Neural progenitor cell (in vitro differentiated cells): ENCODE results near the gene TTLL12.

ENCODE experiments used
- CTCF ChIP-seq: fragments of 200-600 bp; sonication (generic); IDR thresholded peaks from 2 replicates; pipeline ENCODE4 v1.5.1; 2017; ENCODE audit warnings: antibody characterized with exemption, mild to moderate bottlenecking
- EZH2 ChIP-seq: fragments of 200-600 bp; sonication (generic); IDR thresholded peaks from 2 replicates; pipeline ENCODE4 v1.6.1; 2017; ENCODE audit warnings: antibody characterized with exemption, mild to moderate bottlenecking, moderate library complexity
- EZH2phosphoT487 ChIP-seq: fragments of 200-600 bp; sonication (generic); IDR thresholded peaks from 2 replicates; pipeline ENCODE4 v1.6.1; 2017; ENCODE audit warnings: antibody characterized with exemption

- no peak for TF ChIP-seq CTCF
- no peak for TF ChIP-seq EZH2
- TF ChIP-seq EZH2phosphoT487 = no peak
Measured at GRCh38 chr22:43209523-43209890, 22.6 kb upstream of the TTLL12 start.
